Hepatocyte (in vitro differentiated cells): ENCODE results near the gene BCCIP.

Experiments
- EZH2 ChIP-seq: fragments of 200-600 bp; sonication (generic); IDR thresholded peaks from 2 replicates; pipeline ENCODE4 v1.6.1; 2016; ENCODE audit warnings: antibody characterized with exemption, mild to moderate bottlenecking, borderline replicate concordance
- EZH2phosphoT487 ChIP-seq: fragments of 200-600 bp; sonication (generic); IDR thresholded peaks from one replicate; pipeline ENCODE4 v1.6.1; 2018; ENCODE audit warnings: antibody characterized with exemption, mild to moderate bottlenecking, low read depth, moderate library complexity; ENCODE audit not compliant: unreplicated experiment, severe bottlenecking
- TF ChIP-seq, protein P1 (sequence below): fragments of 200-600 bp; sonication (generic); IDR thresholded peaks from 2 replicates; pipeline ENCODE4 v1.5.1; 2016; ENCODE audit warnings: antibody characterized with exemption, mild to moderate bottlenecking; ENCODE audit not compliant: poor library complexity

- TF ChIP-seq, protein P1, sequence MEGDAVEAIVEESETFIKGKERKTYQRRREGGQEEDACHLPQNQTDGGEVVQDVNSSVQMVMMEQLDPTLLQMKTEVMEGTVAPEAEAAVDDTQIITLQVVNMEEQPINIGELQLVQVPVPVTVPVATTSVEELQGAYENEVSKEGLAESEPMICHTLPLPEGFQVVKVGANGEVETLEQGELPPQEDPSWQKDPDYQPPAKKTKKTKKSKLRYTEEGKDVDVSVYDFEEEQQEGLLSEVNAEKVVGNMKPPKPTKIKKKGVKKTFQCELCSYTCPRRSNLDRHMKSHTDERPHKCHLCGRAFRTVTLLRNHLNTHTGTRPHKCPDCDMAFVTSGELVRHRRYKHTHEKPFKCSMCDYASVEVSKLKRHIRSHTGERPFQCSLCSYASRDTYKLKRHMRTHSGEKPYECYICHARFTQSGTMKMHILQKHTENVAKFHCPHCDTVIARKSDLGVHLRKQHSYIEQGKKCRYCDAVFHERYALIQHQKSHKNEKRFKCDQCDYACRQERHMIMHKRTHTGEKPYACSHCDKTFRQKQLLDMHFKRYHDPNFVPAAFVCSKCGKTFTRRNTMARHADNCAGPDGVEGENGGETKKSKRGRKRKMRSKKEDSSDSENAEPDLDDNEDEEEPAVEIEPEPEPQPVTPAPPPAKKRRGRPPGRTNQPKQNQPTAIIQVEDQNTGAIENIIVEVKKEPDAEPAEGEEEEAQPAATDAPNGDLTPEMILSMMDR, result no peak
- TF ChIP-seq EZH2 (no peak), EZH2phosphoT487 (no peak)
Measured at GRCh38 chr10:125857185-125857760, 33.9 kb downstream of the BCCIP start.
